ENCODE data around the gene MAPKAPK2. TPM values are rescaled to one million over a fixed set of nuclear protein-coding genes. Genes with fewer than 3 reads are reported as not detected.

The MAPKAPK2 gene

DNA sequence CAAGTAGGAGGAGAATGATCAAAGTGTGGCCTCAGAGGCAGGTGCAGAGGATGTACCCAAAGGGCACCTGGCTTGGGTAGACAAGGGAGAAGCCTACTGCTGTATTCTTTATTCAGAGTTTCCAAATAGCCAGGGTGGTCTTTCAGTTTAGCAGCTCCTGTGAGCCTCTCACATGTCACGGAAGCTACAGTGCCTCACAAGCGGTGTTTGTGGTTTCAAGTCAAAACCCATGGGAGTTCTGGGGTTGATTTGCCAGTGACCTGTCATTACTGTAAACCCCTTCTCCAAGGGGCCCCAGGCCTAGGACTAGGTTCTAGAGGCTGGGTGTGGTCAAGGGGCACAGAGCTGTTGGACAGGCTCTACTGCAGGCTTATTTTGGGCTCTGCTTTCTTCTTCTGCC lies 97.7 kb downstream of the MAPKAPK2 start:
- Histone ChIP-seq H3K4ac (ENCODE audit: low read length) (no peak overlapping the region), H2BK5ac (ENCODE audit: low read length) (no peak overlapping the region), H3K27me3 (ENCODE audit: control insufficient read depth in 3 of 3, insufficient read depth in 3 of 3, low read depth in 1 of 3, low read length in 3 of 3) (peaks cover 0 to 24% (median 0%) of the 10 kb centered on the region in 3 experiments), H2BK120ac (ENCODE audit: low read depth, low read length) (no peak overlapping the region), H3K23ac (ENCODE audit: low read depth, low read length, poor library complexity) (no peak overlapping the region), H3K18ac (ENCODE audit: low read length) (no peak overlapping the region), H3K4me2 (ENCODE audit: insufficient read depth, low read length, poor library complexity, severe bottlenecking) (no peak overlapping the region), H3K27ac (replicated peaks; ENCODE audit: low read length) (no peak overlapping the region), H3K14ac (ENCODE audit: low read length) (no peak overlapping the region), H2AFZ (ENCODE audit: low read length) (no peak overlapping the region), H4K8ac (ENCODE audit: low read depth, low read length) (no peak overlapping the region), H2BK15ac (ENCODE audit: low read length) (no peak overlapping the region), H3K4me1 (ENCODE audit: control insufficient read depth in 2 of 2, insufficient read depth in 1 of 2, low read depth in 1 of 2, low read length in 2 of 2) (no peaks in the 10 kb centered on the region), H3K79me1 (ENCODE audit: low read depth, low read length) (no peaks in the 10 kb centered on the region), H3K9ac (ENCODE audit: low read depth, low read length, poor library complexity) (no peak overlapping the region), H2BK12ac (ENCODE audit: low read length) (no peak overlapping the region), H3K36me3 (replicated peaks in 1 of 2; ENCODE audit: control insufficient read depth in 2 of 2, insufficient read depth in 2 of 2, low read length in 2 of 2) (no peaks in the 10 kb centered on the region), H3K9me3 (replicated peaks in 1 of 2; ENCODE audit: control insufficient read depth in 2 of 2, insufficient read depth in 1 of 2, low read depth in 1 of 2, low read length in 2 of 2) (no peaks in the 10 kb centered on the region), H2AK5ac (ENCODE audit: low read depth, low read length) (no peak overlapping the region), H4K91ac (ENCODE audit: low read depth, low read length, poor library complexity) (no peak overlapping the region), H3K4me3 (ENCODE audit: low read length in 2 of 2) (no peak overlapping the region)
- no CpG with 5 or more reads among the region's 2 CpGs for WGBS, 2 donors (ENCODE audit: extremely low coverage in 2 of 2, insufficient read length in 2 of 2, insufficient replicate concordance in 1 of 2)
- DNase-seq (ENCODE audit: low spot score) = no peak

- WGBS, 2 donors (ENCODE audit: extremely low coverage in 2 of 2, insufficient read length in 2 of 2, insufficient replicate concordance in 1 of 2) = no CpG with 5 or more reads among the region's 7 CpGs
- H3K79me1 ChIP-seq (ENCODE audit: low read depth, low read length) = no peaks in the 10 kb centered on the region
Observed at GRCh38 chr1:206783506-206783905, 98.8 kb downstream of the MAPKAPK2 start.

More at GRCh38 chr1:206783506-206783905, 98.8 kb downstream of the MAPKAPK2 start:
- Histone ChIP-seq H4K8ac (ENCODE audit: low read depth, low read length) (no peak overlapping the region), H3K9ac (ENCODE audit: low read depth, low read length, poor library complexity) (no peak overlapping the region), H3K9me3 (replicated peaks in 1 of 2; ENCODE audit: control insufficient read depth in 2 of 2, insufficient read depth in 1 of 2, low read depth in 1 of 2, low read length in 2 of 2) (no peaks in the 10 kb centered on the region), H3K27me3 (ENCODE audit: control insufficient read depth in 3 of 3, insufficient read depth in 3 of 3, low read depth in 1 of 3, low read length in 3 of 3) (peaks cover 0 to 24% (median 0%) of the 10 kb centered on the region in 3 experiments), H2AFZ (ENCODE audit: low read length) (no peak overlapping the region), H3K4me3 (ENCODE audit: low read length in 2 of 2) (no peak overlapping the region), H3K4me1 (ENCODE audit: control insufficient read depth in 2 of 2, insufficient read depth in 1 of 2, low read depth in 1 of 2, low read length in 2 of 2) (no peaks in the 10 kb centered on the region), H3K23ac (ENCODE audit: low read depth, low read length, poor library complexity) (no peak overlapping the region), H3K27ac (replicated peaks; ENCODE audit: low read length) (no peak overlapping the region), H2BK5ac (ENCODE audit: low read length) (no peak overlapping the region), H4K91ac (ENCODE audit: low read depth, low read length, poor library complexity) (no peak overlapping the region), H3K4ac (ENCODE audit: low read length) (no peak overlapping the region), H2AK5ac (ENCODE audit: low read depth, low read length) (no peak overlapping the region), H2BK15ac (ENCODE audit: low read length) (no peak overlapping the region), H3K4me2 (ENCODE audit: insufficient read depth, low read length, poor library complexity, severe bottlenecking) (no peak overlapping the region), H2BK120ac (ENCODE audit: low read depth, low read length) (no peak overlapping the region), H3K14ac (ENCODE audit: low read length) (no peak overlapping the region), H3K36me3 (replicated peaks in 1 of 2; ENCODE audit: control insufficient read depth in 2 of 2, insufficient read depth in 2 of 2, low read length in 2 of 2) (no peaks in the 10 kb centered on the region), H3K18ac (ENCODE audit: low read length) (no peak overlapping the region), H2BK12ac (ENCODE audit: low read length) (no peak overlapping the region)
- no peak for DNase-seq (ENCODE audit: low spot score)

Small RNA genes lying within 50 kb of the gene (small RNA-seq; reads per million reads assigned to genes)
- gene RF00019 (ENCODE audit: insufficient read depth) = not detected

All from neuronal stem cell (in vitro differentiated cells).